CD4-positive, alpha-beta memory T cell (primary cell): ENCODE results near the gene SH2D3A. TPM values are rescaled to one million over a fixed set of nuclear protein-coding genes. Genes with fewer than 3 reads are reported as not detected.

Experiments
- CTCF ChIA-PET: fragments of 350-600 bp; sonication (Branson Sonifier 250); formaldehyde crosslinking; loops from one replicate; lab custom pipeline; 2021; ENCODE audit warnings: inconsistent platforms; ENCODE audit not compliant: partially characterized antibody; lab: Charles Lee
- POLR2A ChIA-PET: fragments of 350-600 bp; sonication (Branson Sonifier 250); formaldehyde crosslinking; loops from one replicate; lab custom pipeline; 2021; ENCODE audit not compliant: partially characterized antibody; lab: Charles Lee
- DNase-seq, 5 donors: peaks; one replicate each; pipeline versions ENCODE4 v3.0.0 to v3.0.0-alpha.2; 2020 to 2022; ENCODE audit warnings: mixed read lengths in 1 of 5
- H3K27ac ChIP-seq: one replicate; pipeline ENCODE4 v1.7.0; 2013; ENCODE audit warnings: low read depth, low read length
- H3K27me3 ChIP-seq: 2 replicates; pipeline ENCODE4 v1.7.0; 2013; ENCODE audit warnings: mild to moderate bottlenecking, low read length, moderate library complexity; ENCODE audit not compliant: insufficient read depth
- H3K36me3 ChIP-seq: 2 replicates; pipeline ENCODE4 v1.7.0; 2013; ENCODE audit warnings: mild to moderate bottlenecking, low read length, moderate library complexity; ENCODE audit not compliant: insufficient read depth
- H3K4me1 ChIP-seq: 2 replicates; pipeline ENCODE4 v1.7.0; 2013; ENCODE audit warnings: mild to moderate bottlenecking, low read length, moderate library complexity; ENCODE audit not compliant: insufficient read depth
- H3K4me3 ChIP-seq, 2 donors: one replicate each; pipeline ENCODE4 v1.7.0; 2013; ENCODE audit warnings: low read length in 2 of 2, mild to moderate bottlenecking in 1 of 2
- H3K9me3 ChIP-seq, 2 donors: one replicate each; pipeline ENCODE4 v1.7.0; 2013; ENCODE audit warnings: low read length in 2 of 2, control low read depth in 1 of 2; ENCODE audit not compliant: control insufficient read depth in 1 of 2
- H3K27ac Mint-ChIP-seq, 7 donors: one replicate each; pipeline ENCODE4 v1.8.0; 2020 to 2021; ENCODE audit warnings: mixed read lengths in 7 of 7, mild to moderate bottlenecking in 6 of 7, inconsistent platforms in 3 of 7, moderate library complexity in 3 of 7
- H3K27me3 Mint-ChIP-seq, 2 donors: one replicate each; pipeline ENCODE4 v1.8.0; 2020 to 2021; ENCODE audit warnings: mixed read lengths in 2 of 2
- H3K36me3 Mint-ChIP-seq, 2 donors: one replicate each; pipeline ENCODE4 v1.8.0; 2020 to 2021; ENCODE audit warnings: mixed read lengths in 2 of 2, inconsistent platforms in 1 of 2, mild to moderate bottlenecking in 1 of 2
- H3K4me1 Mint-ChIP-seq, 4 donors: one replicate each; pipeline ENCODE4 v1.8.0; 2020 to 2021; ENCODE audit warnings: mixed read lengths in 4 of 4, mild to moderate bottlenecking in 1 of 4
- H3K4me3 Mint-ChIP-seq, 8 donors: one replicate each; pipeline ENCODE4 v1.8.0; 2020 to 2021; ENCODE audit warnings: mixed read lengths in 8 of 8, mild to moderate bottlenecking in 7 of 8, moderate library complexity in 6 of 8, inconsistent platforms in 3 of 8
- H3K9me3 Mint-ChIP-seq, 8 donors: one replicate each; pipeline ENCODE4 v1.8.0; 2020 to 2021; ENCODE audit warnings: mixed read lengths in 8 of 8, mild to moderate bottlenecking in 5 of 8, inconsistent platforms in 3 of 8, moderate library complexity in 1 of 8
- intact Hi-C: fragments of 100-400 bp; cut with micrococcal nuclease; formaldehyde crosslinking; loops from one replicate; pipeline ENCODE4 v1.15.1; 2023
- polyA plus RNA-seq, 2 donors: library from polyadenylated mRNA; unstranded; fragments of 300-500 nt; fragmentation: Illumina TruSeq; gene quantifications; one replicate each; pipeline ENCODE4 v1.2.3, GENCODE V29; 2021
- total RNA-seq, 2 experiments: library from RNA; stranded (reverse); gene quantifications; one replicate each; pipeline ENCODE4 v1.2.3, GENCODE V29; 2021

SH2D3A gene
- total and polyA plus RNA-seq, 4 experiments from 2014 or later: 26.9 to 64.3 (median 48.6) TPM

DNA sequence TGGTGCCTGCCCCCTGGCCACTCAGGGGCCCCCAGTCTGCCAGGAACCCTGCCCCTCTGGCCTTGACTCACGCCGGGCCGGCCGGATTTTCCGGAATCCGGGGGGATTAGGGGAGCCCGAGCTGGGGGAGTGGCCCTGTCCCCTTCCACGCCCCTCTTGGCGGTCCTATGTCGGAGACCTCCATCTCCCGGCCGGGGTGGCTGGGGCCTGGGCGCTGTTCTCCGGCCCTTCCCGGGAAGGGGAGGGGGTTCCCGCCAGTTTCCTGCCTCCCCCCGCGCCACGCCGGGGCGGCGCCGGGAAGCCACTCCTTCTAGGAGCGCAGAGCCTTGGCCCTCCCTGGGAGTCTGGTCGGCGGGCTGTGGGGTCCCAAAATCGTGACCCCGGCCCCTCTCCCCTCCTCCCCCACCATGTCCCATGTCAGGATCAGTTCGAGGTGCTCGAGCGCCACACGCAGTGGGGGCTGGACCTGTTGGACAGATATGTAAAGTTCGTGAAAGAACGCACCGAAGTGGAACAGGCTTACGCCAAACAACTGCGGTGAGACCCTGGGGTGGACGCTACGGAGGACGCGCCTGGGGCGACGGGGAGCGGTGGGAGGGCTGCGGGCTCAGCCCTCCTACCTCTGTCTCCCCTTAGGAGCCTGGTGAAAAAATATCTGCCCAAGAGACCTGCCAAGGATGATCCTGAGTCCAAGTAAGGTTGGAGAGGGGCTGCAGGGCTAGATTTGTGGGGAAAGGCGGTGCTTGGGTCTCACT lies 26.5 kb downstream of the SH2D3A start:
- H3K27me3 Mint-ChIP-seq: no peaks in the 10 kb centered on the region
- Histone ChIP-seq H3K4me1 (peaks cover 47% of the 10 kb centered on the region), H3K4me3 (peak overlapping the region in 1 of 2 donors; percentile 56), H3K27ac (peak overlapping the region; percentile 40), H3K9me3 (no peaks in the 10 kb centered on the region), H3K27me3 (no peaks in the 10 kb centered on the region), H3K36me3 (no peaks in the 10 kb centered on the region)
- H3K9me3 Mint-ChIP-seq: no peaks in the 10 kb centered on the region
- H3K4me1 Mint-ChIP-seq: peaks cover 17 to 50% (median 35%) of the 10 kb centered on the region in 4 donors
- POLR2A ChIA-PET: interaction anchor here (1.1 to 6.4 kb wide), 5 partner anchors 26 to 122 kb away, joined by 4 to 130 read pairs (median 9); partner anchors contain the start of genes SH2D3A and VAV1
- H3K36me3 Mint-ChIP-seq: peaks cover 9 to 24% of the 10 kb centered on the region in 2 donors
- intact Hi-C loops: no loop called here
- H3K27ac Mint-ChIP-seq: peak overlapping the region in 5 of 7 donors; percentile 35 to 93 (median 59)
- DNase-seq: peak in 1 of 5 donors; percentile 47
- CTCF ChIA-PET: interaction anchor here (1.1 kb wide), 1 partner anchor 122 kb away, joined by 3 read pairs; no protein-coding TSS in a partner anchor
- peak overlapping the region; percentile 48 to 78 (median 72) for H3K4me3 Mint-ChIP-seq

DNA sequence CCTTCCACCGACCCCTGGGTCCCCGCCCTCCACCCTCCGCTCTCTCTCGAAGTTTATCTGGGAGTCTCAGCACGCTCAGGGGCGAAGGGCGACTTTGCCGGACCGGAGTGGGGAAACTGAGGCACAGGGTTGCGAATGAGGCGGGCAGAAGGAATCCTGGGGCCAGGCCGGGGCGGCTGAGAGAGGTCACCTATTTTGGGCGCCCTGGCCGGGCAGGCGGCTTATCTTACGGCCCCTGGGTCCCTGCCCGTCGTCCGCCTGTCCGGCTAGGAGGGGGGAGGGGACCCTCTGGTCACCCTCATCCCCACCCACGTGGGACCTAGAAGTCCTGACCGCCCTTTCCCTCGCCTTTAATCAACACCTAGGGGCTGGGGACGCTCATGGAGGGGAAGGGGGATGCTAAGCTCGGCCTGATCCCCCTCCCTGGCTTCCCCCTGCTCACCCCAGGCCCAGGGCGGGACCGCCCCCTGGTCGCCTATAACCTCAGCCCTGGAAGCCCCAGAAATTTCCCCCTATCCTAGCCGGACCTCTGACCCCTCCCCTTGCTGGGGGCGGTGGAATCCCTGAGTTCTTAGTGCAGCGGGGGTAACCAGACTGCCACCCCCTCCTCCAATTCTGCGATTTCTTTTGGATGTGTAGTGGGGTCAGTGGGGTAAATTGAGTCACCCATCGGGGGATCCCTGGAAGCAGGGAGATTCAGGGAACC lies 27.2 kb downstream of the SH2D3A start:
- no peaks in the 10 kb centered on the region for H3K27me3 Mint-ChIP-seq
- ChIA-PET CTCF (interaction anchor here (0.6 kb wide), 1 partner anchor 123 kb away, joined by 3 read pairs; no protein-coding TSS in a partner anchor), POLR2A (interaction anchor here (0.6 to 6.4 kb wide), 8 partner anchors 25 to 122 kb away, joined by 3 to 130 read pairs (median 8); partner anchors contain the start of genes SH2D3A and VAV1)
- Histone ChIP-seq H3K4me3 (peak overlapping the region; percentile 56 to 57), H3K27ac (peak overlapping the region; percentile 40), H3K36me3 (no peaks in the 10 kb centered on the region), H3K27me3 (no peaks in the 10 kb centered on the region), H3K4me1 (peaks cover 50% of the 10 kb centered on the region), H3K9me3 (no peaks in the 10 kb centered on the region)
- no peaks in the 10 kb centered on the region for H3K9me3 Mint-ChIP-seq
- intact Hi-C loops: loop anchor here (1.0 to 5.0 kb wide), 4 partner anchors 27 to 367 kb away; partner anchors contain the start of genes ALKBH7, SH2D3A and TNFSF9
- H3K4me3 Mint-ChIP-seq: peak overlapping the region; percentile 21 to 78 (median 70)
- H3K36me3 Mint-ChIP-seq: peaks cover 9 to 20% of the 10 kb centered on the region in 2 donors
- H3K27ac Mint-ChIP-seq: peak overlapping the region in 5 of 7 donors; percentile 43 to 93 (median 65)
- peaks cover 17 to 52% (median 35%) of the 10 kb centered on the region in 4 donors for H3K4me1 Mint-ChIP-seq
- DNase-seq: peak in 2 of 5 donors; percentile 12 to 48

DNA sequence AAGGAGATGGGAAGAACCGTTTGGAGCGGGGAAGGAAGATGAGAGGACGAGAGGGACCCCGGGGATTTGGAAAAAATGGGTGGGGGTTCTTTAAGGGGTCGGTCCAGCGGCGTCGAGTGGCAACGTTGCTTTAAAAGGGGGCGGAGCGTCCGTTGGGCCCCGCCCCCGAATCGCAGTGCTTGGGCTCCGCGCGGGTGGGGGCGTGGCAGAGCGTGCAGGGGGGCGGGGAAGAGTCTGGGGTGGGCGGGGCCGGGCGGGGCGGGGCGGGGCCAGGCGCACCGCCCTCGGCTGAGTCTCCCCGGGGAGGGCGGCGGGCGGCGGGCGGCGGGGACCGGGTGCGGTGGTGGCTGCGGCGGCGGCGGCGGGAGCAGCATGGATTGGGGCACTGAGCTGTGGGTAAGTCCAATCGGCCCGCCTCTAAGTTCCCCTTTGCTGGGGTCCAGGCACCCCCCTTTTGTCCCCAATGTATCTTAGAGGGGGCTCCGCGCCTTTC lies 27.8 kb downstream of the SH2D3A start, which contains the start of gene TRIP10:
TSS of gene TRIP10 (plus strand) at position 291 of the 493 bp plus-strand sequence. CDS start at position 373, 82 bp downstream.
- Histone ChIP-seq H3K36me3 (no peaks in the 10 kb centered on the region), H3K4me3 (peak within 1 kb of the TSS; percentile 56 to 69), H3K4me1 (peaks cover 50% of the 10 kb centered on the region), H3K27ac (peak within 1 kb of the TSS; percentile 94), H3K9me3 (no peaks in the 10 kb centered on the region), H3K27me3 (no peaks in the 10 kb centered on the region)
- Mint-ChIP-seq H3K27me3 (no peaks in the 10 kb centered on the region), H3K36me3 (peaks cover 11 to 21% of the 10 kb centered on the region in 2 donors), H3K4me1 (peaks cover 17 to 52% (median 35%) of the 10 kb centered on the region in 4 donors), H3K9me3 (no peaks in the 10 kb centered on the region), H3K4me3 (peak within 1 kb of the TSS; percentile 71 to 98 (median 95)), H3K27ac (peak within 1 kb of the TSS; percentile 93 to 99 (median 98))
- peak; percentile 73 to 86 (median 79) for DNase-seq
- intact Hi-C loops: loop anchor here (1.0 to 5.0 kb wide), 4 partner anchors 28 to 367 kb away; partner anchors contain the start of genes ALKBH7, SH2D3A and TNFSF9
- ChIA-PET CTCF (interaction anchor here (0.6 to 6.8 kb wide), 8 partner anchors 31 to 125 kb away, joined by 3 to 184 read pairs (median 7); partner anchors contain the start of gene VAV1), POLR2A (interaction anchor here (0.6 to 6.4 kb wide), 14 partner anchors 11 to 151 kb away, joined by 3 to 130 read pairs (median 8); partner anchors contain the start of genes SH2D3A, TNFSF14 and VAV1)

DNA sequence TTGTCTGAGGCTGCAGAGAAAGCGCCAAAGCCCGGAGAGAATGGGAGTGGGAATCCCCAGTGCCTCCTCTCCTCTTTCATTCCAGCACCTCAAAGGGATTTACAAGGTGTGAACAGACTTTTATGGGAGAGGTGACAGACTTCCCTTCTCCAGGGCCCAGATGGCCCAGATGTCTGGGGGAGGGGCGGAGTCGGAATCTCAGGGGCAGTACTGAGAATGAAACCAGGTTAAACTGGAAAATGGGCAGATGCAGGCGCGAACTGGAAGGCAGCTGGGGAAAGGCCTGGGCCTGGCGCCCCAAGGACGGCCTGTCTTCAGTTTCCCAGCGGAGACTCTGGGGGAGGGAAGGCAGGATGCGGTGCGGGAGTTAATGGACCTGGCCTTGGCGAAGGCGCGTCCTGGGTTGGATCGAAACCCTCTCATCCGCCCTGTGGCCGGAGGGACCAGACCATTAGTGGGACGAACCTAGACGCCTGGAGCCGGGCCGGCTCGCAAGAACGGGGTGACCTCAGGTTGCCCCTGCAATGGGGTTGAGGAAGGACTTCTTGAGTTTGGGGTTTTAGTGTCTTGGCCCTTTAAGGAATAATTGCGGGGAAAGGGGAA lies 28.3 kb downstream of the SH2D3A start:
- peak in 2 of 5 donors; percentile 26 to 61 for DNase-seq
- POLR2A ChIA-PET: interaction anchor here (1.1 to 6.4 kb wide), 20 partner anchors 10 to 366 kb away, joined by 3 to 130 read pairs (median 7); partner anchors contain the start of genes ALKBH7, SH2D3A, TNFSF14 and VAV1
- intact Hi-C loops: loop anchor here (1.0 to 5.0 kb wide), 5 partner anchors 28 to 366 kb away; partner anchors contain the start of genes ALKBH7, SH2D3A and TNFSF9
- H3K4me1 Mint-ChIP-seq: peaks cover 17 to 52% (median 35%) of the 10 kb centered on the region in 4 donors
- no peaks in the 10 kb centered on the region for H3K27me3 Mint-ChIP-seq
- Histone ChIP-seq H3K9me3 (no peaks in the 10 kb centered on the region), H3K27me3 (no peaks in the 10 kb centered on the region), H3K4me1 (peaks cover 50% of the 10 kb centered on the region), H3K36me3 (peaks cover under 1% of the 10 kb centered on the region), H3K27ac (peak overlapping the region; percentile 94), H3K4me3 (peak overlapping the region; percentile 33 to 69)
- H3K36me3 Mint-ChIP-seq: peaks cover 10 to 20% of the 10 kb centered on the region in 2 donors
- no peaks in the 10 kb centered on the region for H3K9me3 Mint-ChIP-seq
- CTCF ChIA-PET: interaction anchor here (0.7 to 6.8 kb wide), 16 partner anchors 22 to 222 kb away, joined by 3 to 184 read pairs (median 6); partner anchors contain the start of genes SH2D3A and VAV1
- peak overlapping the region; percentile 52 to 98 (median 95) for H3K4me3 Mint-ChIP-seq
- peak overlapping the region; percentile 93 to 99 (median 98) for H3K27ac Mint-ChIP-seq

DNA sequence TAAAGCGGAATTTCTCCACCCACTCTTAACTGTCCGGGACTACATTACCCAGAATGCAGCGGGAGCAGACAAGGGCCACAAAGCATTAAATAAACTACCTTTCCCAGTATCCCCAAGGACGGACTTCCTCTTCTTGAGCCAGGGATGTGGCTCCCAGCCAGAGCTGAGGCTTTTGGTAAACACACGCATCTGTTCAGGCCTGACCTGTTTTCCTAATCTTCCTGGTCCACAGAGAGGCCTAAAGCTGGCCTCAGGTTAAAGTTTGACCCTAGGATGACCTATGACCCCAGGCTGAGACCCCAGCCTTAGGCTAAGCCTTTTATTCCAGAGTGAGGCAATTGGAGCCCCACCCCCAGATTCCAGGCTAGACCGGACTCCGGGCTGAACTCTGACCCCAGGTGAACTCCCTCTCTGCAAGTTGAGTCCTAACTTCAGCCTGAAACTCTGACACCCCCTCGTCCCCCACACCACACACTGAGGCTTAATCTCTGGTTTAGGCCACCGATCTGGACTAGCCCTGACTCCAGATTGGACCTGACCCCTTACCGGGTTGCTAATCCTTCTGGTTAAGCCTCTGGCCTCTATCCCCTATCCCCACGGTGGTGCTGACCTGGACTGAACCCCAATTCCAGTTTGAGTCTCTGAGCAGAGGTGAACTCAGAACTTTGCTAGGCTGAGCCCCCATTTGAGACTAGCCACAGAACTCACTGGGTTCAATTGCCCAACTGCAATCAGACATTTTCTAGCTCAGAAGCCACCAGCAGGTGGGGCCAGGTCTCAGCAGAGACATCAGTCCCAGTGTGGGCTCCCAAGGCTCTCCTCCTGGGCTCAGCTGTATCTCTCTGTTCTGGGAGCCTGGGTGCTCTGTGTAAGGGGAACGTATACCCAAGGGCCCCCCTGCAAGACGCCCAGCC lies 29.1 kb downstream of the SH2D3A start:
- DNase-seq: peak; percentile 68 to 84 (median 70)
- H3K4me1 ChIP-seq: peaks cover 50% of the 10 kb centered on the region
- intact Hi-C loops: loop anchor here (1.0 to 5.0 kb wide), 7 partner anchors 15 to 365 kb away; partner anchors contain the start of genes ALKBH7, TNFSF9 and VAV1
- peak overlapping the region in 1 of 2 donors; percentile 33 for H3K4me3 ChIP-seq
- ChIA-PET CTCF (interaction anchor here (0.6 to 6.8 kb wide), 25 partner anchors 23 to 520 kb away, joined by 3 to 184 read pairs (median 4); partner anchors contain the start of genes SH2D3A and VAV1), POLR2A (interaction anchor here (0.7 to 6.4 kb wide), 24 partner anchors 9 to 366 kb away, joined by 3 to 130 read pairs (median 6); partner anchors contain the start of genes ALKBH7, DENND1C, KHSRP and SH2D3A)
- H3K27me3 ChIP-seq: no peaks in the 10 kb centered on the region
- peak overlapping the region; percentile 94 for H3K27ac ChIP-seq
- Mint-ChIP-seq H3K9me3 (no peaks in the 10 kb centered on the region), H3K4me1 (peaks cover 17 to 52% (median 35%) of the 10 kb centered on the region in 4 donors), H3K4me3 (peak overlapping the region; percentile 92 to 98 (median 96)), H3K36me3 (peaks cover 9 to 22% of the 10 kb centered on the region in 2 donors), H3K27ac (peak overlapping the region; percentile 93 to 99 (median 98)), H3K27me3 (no peaks in the 10 kb centered on the region)
- peaks cover 4% of the 10 kb centered on the region for H3K36me3 ChIP-seq
- H3K9me3 ChIP-seq: no peaks in the 10 kb centered on the region
